GM19099 (cell line): ENCODE data around the gene ZNF575.

ENCODE experiments used
- POLR2A ChIP-seq: IDR thresholded peaks from 3 replicates; pipeline ENCODE4 v1.6.1; 2011; ENCODE audit warnings: low read depth; ENCODE audit not compliant: insufficient read length; ENCODE audit errors: extremely low read depth

The ZNF575 gene

DNA sequence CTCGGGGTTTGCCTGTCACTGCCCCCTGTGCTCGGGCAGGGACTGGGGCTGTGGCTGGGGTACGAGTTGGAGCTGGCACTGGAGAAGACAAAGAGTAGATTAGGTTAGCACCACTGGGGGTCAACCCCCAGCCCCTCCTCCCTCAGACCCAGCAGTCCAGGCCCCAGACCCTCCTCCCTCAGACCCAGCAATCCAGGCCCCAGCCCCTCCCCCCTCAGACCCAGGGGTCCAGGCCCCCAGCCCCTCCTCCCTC is 19.1 kb downstream of the ZNF575 start:
- no peak for TF ChIP-seq POLR2A

DNA sequence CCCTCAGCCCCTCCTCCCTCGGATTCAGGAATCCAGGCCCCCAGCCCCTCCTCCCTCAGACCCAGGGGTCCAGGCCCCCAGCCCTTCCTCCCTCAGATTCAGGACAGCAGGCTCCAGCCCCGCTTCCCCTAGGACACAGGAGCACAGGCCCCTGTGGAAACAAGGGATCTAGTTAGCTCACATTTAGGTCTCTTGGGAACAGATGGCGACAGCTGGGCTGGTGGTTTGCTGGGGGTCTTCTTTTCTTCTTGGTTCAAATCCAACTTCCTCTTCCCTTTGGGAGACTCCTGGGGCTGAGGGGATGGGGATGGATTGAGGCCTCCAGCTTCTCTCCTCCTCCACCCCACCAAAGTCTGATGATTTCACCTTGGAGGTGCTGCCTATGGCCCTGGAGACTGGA is 19.6 kb downstream of the ZNF575 start:
- no peak for TF ChIP-seq POLR2A

DNA sequence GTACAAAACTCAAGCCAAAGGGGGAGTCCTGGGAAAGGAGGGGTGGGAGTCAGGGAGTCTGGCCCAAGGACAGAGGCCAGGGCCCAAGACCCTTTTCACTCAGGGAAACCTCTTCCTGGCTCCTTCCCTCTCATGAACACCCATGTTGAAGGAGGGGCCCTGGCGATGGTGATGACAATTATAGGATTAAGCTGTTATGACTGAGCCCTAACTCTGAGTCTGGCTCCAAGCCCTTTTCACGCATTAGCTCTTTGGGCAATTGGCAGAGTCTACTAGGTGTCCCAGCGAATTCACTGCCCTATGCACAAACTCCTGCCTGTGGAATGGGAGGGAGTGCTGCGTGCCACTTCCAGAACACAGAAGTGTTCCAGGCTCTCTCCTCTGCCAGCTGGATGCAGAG is 20.7 kb downstream of the ZNF575 start:
- TF ChIP-seq POLR2A, result no peak

DNA sequence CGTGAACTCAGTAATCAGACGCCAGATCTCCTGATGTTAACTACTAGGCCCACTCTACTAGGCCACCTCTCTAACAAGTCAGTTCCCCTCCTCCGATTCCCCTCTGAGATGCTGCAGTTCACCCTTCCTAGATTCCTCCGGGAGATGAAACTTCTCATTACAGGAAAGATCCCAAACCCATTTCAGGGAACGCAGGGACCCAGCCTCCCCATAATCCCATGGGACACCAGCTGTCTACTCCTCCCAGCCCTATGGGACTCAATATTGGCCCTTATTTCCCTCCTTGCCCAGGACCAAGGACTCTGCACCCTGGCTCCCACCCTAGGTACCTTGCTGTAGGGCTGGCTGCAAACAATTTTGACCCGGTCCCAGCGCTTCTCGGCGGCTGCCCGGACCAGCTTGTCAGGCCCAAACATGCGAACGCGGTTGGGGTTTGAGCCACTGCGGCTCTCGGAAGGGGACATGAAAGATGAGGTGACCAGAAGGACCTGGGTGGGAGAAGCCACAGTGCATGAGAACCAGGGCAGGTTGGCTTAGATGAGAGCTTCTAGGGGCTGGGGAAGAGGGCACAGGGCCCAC is 21.4 kb downstream of the ZNF575 start:
- no peak for TF ChIP-seq POLR2A

DNA sequence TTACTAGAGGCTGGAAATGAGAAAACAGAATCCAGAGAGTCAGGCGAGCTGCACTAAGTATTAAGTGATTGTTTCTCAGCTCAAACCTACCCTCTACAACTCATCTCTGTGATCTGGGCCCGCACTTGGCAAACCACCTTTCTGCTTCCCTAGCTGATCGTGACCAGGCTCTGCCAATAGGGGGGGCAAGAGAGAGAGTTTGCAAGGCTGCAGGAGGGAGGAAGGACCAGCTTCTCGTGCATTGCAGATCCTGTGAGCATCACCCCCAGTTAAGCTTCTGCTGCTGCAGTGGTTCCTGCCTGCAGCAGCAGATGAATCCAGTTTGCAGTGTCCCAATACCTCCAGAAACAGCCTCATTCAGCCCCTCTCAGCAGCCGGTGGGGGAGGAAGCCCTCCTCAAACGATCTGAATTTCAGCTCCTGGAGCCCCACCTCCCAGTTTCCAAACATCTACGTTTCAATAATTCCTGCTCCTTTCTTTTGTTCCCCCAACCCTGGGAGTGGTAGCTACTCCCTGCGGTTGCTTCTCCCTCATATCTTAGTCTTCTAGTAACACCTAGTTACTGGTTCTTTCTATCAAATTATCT is 22.3 kb downstream of the ZNF575 start:
- TF ChIP-seq POLR2A, result no peak

DNA sequence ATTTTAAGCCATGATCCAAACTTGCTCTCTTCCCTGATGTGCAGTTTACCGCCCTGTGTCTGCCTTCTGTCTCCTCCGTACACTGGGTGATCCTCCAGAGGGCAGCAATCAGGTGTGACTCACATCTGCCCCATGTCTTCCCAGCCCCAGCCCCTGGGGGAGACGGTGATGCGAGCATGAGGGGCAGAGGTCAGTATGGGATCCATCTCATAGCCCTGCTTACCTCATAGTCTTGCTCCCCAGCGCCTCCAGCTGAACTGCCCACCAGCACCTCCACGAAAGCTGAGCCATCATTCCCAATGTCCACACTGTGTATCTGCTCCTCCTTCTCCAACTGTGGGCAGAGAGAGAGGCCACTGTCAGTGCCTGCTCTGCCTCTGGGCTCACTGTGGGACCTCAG is 27.7 kb downstream of the ZNF575 start:
- TF ChIP-seq POLR2A, result no peak

DNA sequence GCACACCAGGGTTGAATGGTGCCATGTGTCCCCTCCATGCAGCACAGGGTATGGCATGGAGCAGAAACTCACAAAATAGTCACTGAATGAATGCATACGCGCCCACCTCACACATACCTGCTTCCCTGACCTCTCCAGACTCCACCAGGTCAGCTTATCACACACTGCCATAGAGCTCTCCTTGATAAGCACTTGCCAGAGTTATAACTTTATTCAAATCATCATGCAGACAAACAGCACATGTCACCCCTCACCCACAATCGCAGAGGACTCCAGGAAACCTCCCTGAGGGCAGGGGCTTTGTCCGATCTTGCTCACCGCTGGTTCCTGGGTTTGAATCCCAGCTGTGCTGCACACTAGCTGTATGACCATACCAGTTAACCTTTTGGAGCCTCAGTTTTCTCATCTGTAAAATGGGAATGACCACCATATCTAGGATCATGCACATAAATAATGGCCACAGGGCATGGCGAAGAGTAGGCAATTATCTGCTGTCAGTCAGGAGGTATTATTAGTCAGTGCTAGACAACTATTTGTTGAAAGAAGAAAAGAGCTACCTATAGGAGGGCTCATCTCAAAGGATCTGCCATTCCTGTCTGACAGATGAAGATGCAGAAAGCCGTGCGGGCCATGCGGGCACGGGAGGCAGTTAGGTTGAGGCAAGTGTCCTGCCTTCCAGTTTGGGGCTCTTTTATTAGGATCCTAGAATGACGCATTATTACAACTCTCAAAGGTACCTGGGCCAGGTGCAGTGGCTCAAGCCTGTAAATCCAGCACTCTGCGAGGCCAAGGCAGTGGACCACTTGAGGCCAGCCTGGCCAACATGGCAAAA is 28.4 kb downstream of the ZNF575 start:
- TF ChIP-seq POLR2A, result no peak

DNA sequence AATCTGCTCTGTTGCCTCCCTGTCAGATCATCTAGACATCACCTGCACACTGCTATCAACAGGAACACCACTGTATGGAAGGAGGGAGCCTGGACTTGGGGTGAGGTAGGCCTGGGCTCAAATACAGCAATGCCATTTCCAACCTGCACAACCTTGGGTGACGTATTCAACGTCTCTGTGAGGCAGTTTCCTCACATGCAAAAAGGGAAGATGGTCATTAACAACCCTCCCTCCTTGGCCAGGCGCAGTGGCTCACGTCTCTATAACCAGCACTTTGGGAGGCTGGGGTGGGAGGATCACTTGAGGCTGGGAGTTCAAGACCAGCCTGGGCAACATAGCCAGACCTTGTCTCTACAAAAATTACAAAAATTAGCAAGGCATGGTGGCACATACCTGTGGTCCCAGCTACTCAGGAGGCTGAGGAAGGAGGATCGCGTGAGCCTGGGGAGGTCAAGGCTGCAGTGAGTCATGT is 29.3 kb downstream of the ZNF575 start:
- no peak for TF ChIP-seq POLR2A

DNA sequence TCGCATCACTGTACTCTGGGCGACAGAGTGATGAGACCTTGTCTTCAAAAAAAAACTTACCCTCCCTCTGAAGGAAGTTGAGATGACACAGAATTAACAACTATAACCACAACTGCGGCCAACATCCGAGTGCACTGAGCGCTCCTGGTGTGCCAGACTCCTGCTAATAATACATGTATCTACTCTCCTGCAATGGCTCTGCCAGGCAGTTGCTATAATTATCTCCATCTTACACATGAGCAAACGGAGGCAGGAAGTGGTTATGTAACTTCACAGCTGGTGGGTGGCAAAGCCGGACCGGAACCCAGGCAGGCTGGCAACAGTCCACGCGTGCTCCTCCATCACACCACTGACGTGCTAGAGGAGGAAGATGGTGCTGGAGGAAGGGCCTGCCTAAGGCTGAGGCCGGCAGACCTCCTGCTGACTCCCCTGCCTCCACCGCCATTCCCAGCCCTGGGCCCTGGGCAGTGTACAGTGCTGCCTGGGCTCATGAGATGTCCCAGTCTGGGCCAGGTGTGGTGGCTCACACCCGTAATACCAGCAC is 29.8 kb downstream of the ZNF575 start:
- no peak for TF ChIP-seq POLR2A

DNA sequence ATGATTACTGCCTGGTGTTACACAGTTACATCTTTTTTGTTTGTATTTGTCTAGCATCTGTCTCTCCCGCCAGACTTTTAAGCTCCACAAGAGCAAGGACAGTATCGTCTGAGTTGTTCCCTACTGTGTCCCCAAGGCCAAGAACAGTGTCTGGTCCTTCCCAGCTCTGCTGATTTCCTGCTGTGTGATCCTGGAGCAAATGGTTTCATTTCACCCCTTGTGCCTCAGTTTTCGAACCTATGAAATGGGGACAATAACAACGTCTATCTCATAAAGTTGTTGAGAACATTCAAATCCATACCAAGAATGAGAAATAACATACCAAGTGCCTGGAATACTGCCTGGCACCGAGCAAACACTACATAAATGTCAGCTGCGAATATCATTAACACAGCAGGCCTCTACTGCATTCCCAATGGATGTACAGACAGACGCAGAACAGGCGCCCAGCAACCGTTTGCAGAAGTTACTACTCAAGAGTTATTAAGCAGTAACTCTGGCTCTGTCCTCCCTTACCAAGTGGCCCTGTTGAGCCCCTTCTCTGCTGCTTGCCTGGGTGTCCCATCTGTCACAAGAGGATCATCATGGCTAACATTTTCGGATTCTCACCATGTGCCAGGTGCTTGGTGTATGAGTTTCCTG is 30.9 kb downstream of the ZNF575 start:
- no peak for TF ChIP-seq POLR2A

DNA sequence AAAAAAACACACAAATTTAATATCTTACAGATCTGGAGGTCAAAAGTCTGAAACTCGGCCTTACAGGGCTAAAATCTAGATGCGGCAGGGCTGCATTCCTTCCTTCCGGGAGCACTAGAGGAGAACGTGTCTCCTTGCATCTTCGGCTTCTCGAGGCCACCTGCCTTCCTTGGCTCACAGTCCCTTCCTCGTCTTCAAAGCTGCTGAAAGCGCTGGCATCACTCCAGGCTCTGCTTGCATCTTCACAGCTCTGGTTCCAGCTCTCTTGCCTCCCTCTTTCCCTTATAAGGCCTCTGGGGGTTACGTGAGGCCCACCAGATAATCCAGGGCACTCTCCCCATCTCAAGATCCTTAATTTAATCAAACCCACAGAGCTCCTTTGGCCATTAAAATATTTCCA is 31.8 kb downstream of the ZNF575 start:
- TF ChIP-seq POLR2A, result no peak

DNA sequence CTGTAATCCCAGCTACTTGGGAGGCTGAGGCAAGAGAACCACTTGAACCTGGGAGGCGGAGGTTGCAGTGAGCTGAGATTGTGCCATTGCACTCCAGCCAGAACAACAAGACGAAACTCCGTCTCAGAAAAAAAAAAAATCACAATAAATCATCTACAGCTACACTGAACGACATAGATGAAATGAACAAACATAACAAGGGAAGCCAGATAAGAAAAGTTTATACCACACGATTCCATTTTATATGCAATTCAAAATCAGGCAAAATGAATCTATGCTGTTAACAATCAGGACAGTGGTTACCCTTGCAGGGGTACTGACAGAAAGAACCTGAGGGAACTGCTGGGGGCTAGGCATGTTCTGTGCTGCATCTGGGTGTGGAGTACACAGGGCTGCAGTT is 36.7 kb downstream of the ZNF575 start:
- TF ChIP-seq POLR2A, result no peak

DNA sequence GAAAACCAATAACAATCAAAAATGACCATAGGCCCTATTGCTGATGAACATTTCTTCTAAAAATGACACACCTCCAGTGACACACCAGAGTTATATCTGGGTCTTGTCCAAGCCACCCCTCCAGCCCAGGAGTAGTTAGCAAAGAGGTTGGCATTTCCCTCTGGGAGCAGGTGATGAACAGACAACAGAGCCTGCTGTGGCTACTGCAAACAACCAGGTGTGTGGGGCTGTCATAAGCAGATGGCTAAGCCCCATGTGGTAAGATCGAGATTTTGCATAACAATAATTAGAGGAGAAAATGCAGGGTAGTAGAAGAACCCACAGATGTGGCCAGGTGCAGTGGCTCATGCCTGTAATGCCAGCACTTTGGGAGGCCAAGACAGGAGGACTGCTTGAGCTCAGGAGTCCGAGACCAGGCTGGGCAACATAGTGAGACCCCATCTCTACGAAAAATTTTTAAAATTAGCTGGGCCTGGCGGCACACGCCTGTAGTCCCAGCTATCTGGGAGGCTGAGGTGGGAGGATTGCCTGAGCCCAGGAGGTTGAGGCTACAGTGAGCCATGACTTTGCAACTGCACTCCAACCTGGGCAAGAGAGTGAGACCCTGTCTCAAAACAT is 37.3 kb downstream of the ZNF575 start:
- no peak for TF ChIP-seq POLR2A

DNA sequence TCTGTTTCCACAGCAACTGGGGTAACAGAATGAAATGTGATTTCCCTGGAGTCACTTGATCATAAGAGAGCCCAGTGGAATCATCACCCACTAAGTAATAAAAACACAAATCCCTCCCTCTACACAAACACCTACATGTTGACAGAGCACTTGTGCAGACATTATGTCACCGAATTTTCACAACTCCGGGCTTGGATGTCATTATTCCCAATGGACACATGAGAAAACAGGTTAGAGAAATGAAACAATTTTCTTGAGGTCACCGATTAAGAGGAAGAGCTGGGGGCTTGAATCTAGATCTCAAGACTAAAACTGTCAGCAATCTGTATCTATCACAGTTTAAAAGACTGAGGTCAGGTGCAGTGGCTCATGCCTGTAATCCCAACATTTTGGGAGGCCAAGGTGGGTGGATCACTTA is 39.2 kb downstream of the ZNF575 start:
- no peak for TF ChIP-seq POLR2A
